Rectal smooth muscle tissue (tissue), 1 donor: ENCODE results near the gene TNK1.
"Not testable (repeated sequence)": the region's sequence is repeated elsewhere in the genome, so short reads cannot be mapped to it uniquely, and the experiment has no call there.

Experiments used
- H3K27ac ChIP-seq: one replicate; pipeline ENCODE4 v1.7.0; 2013; ENCODE audit warnings: low read depth, low read length, inconsistent platforms
- H3K27me3 ChIP-seq: one replicate; pipeline ENCODE4 v1.7.0; 2013; ENCODE audit warnings: low read length; ENCODE audit not compliant: control insufficient read depth, insufficient read depth
- H3K36me3 ChIP-seq: one replicate; pipeline ENCODE4 v1.7.0; 2013; ENCODE audit warnings: low read length; ENCODE audit not compliant: control insufficient read depth, insufficient read depth
- H3K4me1 ChIP-seq: one replicate; pipeline ENCODE4 v1.7.0; 2013; ENCODE audit warnings: low read length; ENCODE audit not compliant: control insufficient read depth, insufficient read depth
- H3K4me3 ChIP-seq: one replicate; pipeline ENCODE4 v1.7.0; 2013; ENCODE audit warnings: low read length
- H3K9ac ChIP-seq: one replicate; pipeline ENCODE4 v1.7.0; 2013; ENCODE audit warnings: low read length

The TNK1 gene

GRCh38 chr17:7361906-7362305, 19.0 kb upstream of the TNK1 start:
- no peak overlapping the region for H3K9ac ChIP-seq
- no peaks in the 10 kb centered on the region for H3K4me1 ChIP-seq
- no peaks in the 10 kb centered on the region for H3K27me3 ChIP-seq
- no peaks in the 10 kb centered on the region for H3K36me3 ChIP-seq
- H3K27ac ChIP-seq = no peak overlapping the region
- H3K4me3 ChIP-seq = no peak overlapping the region

- no peaks in the 10 kb centered on the region for H3K36me3 ChIP-seq
- H3K27me3 ChIP-seq = no peaks in the 10 kb centered on the region
- H3K4me1 ChIP-seq = no peaks in the 10 kb centered on the region
- no peak overlapping the region for H3K9ac ChIP-seq
- no peak overlapping the region for H3K4me3 ChIP-seq
- no peak overlapping the region for H3K27ac ChIP-seq
Observed at GRCh38 chr17:7363311-7363710, 17.6 kb upstream of the TNK1 start.

GRCh38 chr17:7365963-7366362, 14.9 kb upstream of the TNK1 start:
- not testable (repeated sequence) for H3K27me3 ChIP-seq, H3K36me3 ChIP-seq, H3K4me3 ChIP-seq, H3K4me1 ChIP-seq, H3K27ac ChIP-seq, H3K9ac ChIP-seq

GRCh38 chr17:7367083-7367482, 13.8 kb upstream of the TNK1 start:
- Histone ChIP-seq H3K27me3 (no peaks in the 10 kb centered on the region), H3K4me3 (no peak overlapping the region), H3K9ac (no peak overlapping the region), H3K27ac (no peak overlapping the region), H3K4me1 (no peaks in the 10 kb centered on the region), H3K36me3 (no peaks in the 10 kb centered on the region)

- Histone ChIP-seq H3K4me3 (no peak overlapping the region), H3K4me1 (no peaks in the 10 kb centered on the region), H3K9ac (no peak overlapping the region), H3K36me3 (no peaks in the 10 kb centered on the region), H3K27ac (no peak overlapping the region), H3K27me3 (no peaks in the 10 kb centered on the region)
Observed at GRCh38 chr17:7367918-7368598, 12.8 kb upstream of the TNK1 start.

- not testable (repeated sequence) for H3K4me1 ChIP-seq, H3K9ac ChIP-seq, H3K4me3 ChIP-seq, H3K27me3 ChIP-seq, H3K27ac ChIP-seq, H3K36me3 ChIP-seq
Observed at GRCh38 chr17:7368599-7368994, 12.3 kb upstream of the TNK1 start.

GRCh38 chr17:7369825-7370224, 11.1 kb upstream of the TNK1 start:
- Histone ChIP-seq H3K27ac (no peak overlapping the region), H3K4me3 (no peak overlapping the region), H3K27me3 (no peaks in the 10 kb centered on the region), H3K4me1 (no peaks in the 10 kb centered on the region), H3K36me3 (no peaks in the 10 kb centered on the region), H3K9ac (no peak overlapping the region)

GRCh38 chr17:7370853-7371252, 10.0 kb upstream of the TNK1 start:
- H3K27me3 ChIP-seq = no peaks in the 10 kb centered on the region
- no peak overlapping the region for H3K4me3 ChIP-seq
- no peaks in the 10 kb centered on the region for H3K4me1 ChIP-seq
- H3K27ac ChIP-seq = no peak overlapping the region
- no peak overlapping the region for H3K9ac ChIP-seq
- no peaks in the 10 kb centered on the region for H3K36me3 ChIP-seq

GRCh38 chr17:7374353-7374752, 6.5 kb upstream of the TNK1 start:
- Histone ChIP-seq H3K36me3 (no peaks in the 10 kb centered on the region), H3K27ac (no peak overlapping the region), H3K4me3 (no peak overlapping the region), H3K9ac (no peak overlapping the region), H3K27me3 (no peaks in the 10 kb centered on the region), H3K4me1 (no peaks in the 10 kb centered on the region)

- Histone ChIP-seq H3K4me1 (peaks cover 13% of the 10 kb centered on the region), H3K27me3 (no peaks in the 10 kb centered on the region), H3K36me3 (no peaks in the 10 kb centered on the region), H3K27ac (no peak overlapping the region), H3K9ac (no peak overlapping the region), H3K4me3 (no peak overlapping the region)
Observed at GRCh38 chr17:7379134-7379533, 1.8 kb upstream of the TNK1 start.

- Histone ChIP-seq H3K4me3 (peak overlapping the region; percentile 75), H3K36me3 (no peaks in the 10 kb centered on the region), H3K4me1 (peaks cover 13% of the 10 kb centered on the region), H3K27ac (peak overlapping the region; percentile 12), H3K27me3 (no peaks in the 10 kb centered on the region), H3K9ac (peak overlapping the region; percentile 10)
Observed at GRCh38 chr17:7380321-7380720, 568 bp upstream of the TNK1 start.

- peaks cover 13% of the 10 kb centered on the region for H3K4me1 ChIP-seq
- no peaks in the 10 kb centered on the region for H3K27me3 ChIP-seq
- H3K9ac ChIP-seq = no peak overlapping the region
- no peak overlapping the region for H3K4me3 ChIP-seq
- H3K36me3 ChIP-seq = no peaks in the 10 kb centered on the region
- no peak overlapping the region for H3K27ac ChIP-seq
Observed at GRCh38 chr17:7382901-7383300, 2.0 kb downstream of the TNK1 start.

- Histone ChIP-seq H3K9ac (no peak overlapping the region), H3K27ac (no peak overlapping the region)
Observed at GRCh38 chr17:7383371-7383741, 2.5 kb downstream of the TNK1 start.

More at GRCh38 chr17:7383371-7383741, 2.5 kb downstream of the TNK1 start:
- Histone ChIP-seq H3K27me3 (no peaks in the 10 kb centered on the region), H3K4me3 (peak overlapping the region; percentile 49), H3K36me3 (no peaks in the 10 kb centered on the region), H3K4me1 (peaks cover 13% of the 10 kb centered on the region)
